PC-9 (cell line): ENCODE data around the gene JMJD1C.

Experiments
- EZH2 ChIP-seq: fragments of 200-600 bp; sonication (generic); IDR thresholded peaks from 2 replicates; pipeline ENCODE4 v1.8.0; 2017; ENCODE audit warnings: antibody characterized with exemption, low read depth
- TF ChIP-seq, protein P1 (sequence below): fragments of 200-600 bp; sonication (generic); conservative IDR thresholded peaks from 2 replicates; pipeline ENCODE4 v1.6.1; 2017; ENCODE audit warnings: mixed run types, antibody characterized with exemption, mild to moderate bottlenecking, moderate library complexity

- TF ChIP-seq, protein P1, sequence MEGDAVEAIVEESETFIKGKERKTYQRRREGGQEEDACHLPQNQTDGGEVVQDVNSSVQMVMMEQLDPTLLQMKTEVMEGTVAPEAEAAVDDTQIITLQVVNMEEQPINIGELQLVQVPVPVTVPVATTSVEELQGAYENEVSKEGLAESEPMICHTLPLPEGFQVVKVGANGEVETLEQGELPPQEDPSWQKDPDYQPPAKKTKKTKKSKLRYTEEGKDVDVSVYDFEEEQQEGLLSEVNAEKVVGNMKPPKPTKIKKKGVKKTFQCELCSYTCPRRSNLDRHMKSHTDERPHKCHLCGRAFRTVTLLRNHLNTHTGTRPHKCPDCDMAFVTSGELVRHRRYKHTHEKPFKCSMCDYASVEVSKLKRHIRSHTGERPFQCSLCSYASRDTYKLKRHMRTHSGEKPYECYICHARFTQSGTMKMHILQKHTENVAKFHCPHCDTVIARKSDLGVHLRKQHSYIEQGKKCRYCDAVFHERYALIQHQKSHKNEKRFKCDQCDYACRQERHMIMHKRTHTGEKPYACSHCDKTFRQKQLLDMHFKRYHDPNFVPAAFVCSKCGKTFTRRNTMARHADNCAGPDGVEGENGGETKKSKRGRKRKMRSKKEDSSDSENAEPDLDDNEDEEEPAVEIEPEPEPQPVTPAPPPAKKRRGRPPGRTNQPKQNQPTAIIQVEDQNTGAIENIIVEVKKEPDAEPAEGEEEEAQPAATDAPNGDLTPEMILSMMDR = no peak
- no peak for TF ChIP-seq EZH2
Observed at GRCh38 chr10:63128443-63128842, 337.3 kb downstream of the JMJD1C start.
